Measurements from ENCODE around the gene NYNRIN. TPM values are rescaled to one million over a fixed set of nuclear protein-coding genes. Genes with fewer than 3 reads are reported as not detected.

NYNRIN gene
- total RNA-seq, 4 donors from 2014 or later = 4.7 to 14.7 (median 11.8) TPM

DNA sequence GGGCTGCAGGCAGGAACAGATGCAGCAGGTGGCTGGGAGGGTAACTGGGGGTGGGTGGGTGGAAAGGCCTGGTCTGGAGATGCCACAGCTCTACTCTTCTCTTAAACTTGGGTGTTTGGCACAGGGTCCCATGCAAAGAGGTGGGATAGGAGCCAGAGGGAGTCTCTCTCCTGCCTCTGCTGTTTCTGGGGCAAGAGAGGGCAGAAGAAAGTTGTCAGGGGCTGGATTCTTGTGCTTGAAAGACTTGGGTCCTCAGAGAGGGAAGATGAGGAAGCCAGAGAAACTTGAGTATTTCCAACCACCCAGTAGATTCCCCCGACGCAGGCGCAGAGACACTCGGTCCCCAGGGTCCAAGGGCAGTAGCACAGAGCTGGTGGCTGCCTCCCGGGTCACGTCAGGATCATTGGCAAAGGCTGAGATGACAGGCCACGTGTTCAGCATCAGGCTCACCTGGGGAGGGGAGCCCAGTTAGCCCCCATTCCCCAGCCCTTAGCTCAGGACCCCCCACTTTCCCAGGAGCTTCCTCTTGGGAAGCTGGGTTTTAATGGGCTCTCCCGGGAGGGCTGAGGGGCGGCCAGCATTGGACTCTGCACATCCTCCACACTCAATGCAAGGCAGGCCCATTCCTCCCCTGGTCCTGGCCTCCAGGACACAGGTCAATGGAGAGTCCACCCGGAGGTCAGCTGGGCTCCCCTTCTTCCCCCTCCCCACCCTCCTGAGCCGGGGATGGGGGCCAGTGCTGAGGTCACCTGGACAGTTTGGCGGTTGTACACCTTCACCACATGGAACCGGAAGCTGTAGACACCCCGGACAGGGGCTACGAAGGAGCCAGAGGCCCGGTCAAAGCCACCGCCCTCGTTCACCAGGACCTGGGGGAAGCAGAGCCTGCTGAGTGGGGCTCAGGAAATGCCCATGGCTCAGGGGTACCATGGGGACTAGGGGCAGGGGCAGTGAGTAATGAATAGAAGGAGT is 29.0 kb downstream of the NYNRIN start:
- no peak for TF ChIP-seq POLR2A (IDR thresholded peaks at IDR 0.05)
- TF ChIP-seq, protein P1, sequence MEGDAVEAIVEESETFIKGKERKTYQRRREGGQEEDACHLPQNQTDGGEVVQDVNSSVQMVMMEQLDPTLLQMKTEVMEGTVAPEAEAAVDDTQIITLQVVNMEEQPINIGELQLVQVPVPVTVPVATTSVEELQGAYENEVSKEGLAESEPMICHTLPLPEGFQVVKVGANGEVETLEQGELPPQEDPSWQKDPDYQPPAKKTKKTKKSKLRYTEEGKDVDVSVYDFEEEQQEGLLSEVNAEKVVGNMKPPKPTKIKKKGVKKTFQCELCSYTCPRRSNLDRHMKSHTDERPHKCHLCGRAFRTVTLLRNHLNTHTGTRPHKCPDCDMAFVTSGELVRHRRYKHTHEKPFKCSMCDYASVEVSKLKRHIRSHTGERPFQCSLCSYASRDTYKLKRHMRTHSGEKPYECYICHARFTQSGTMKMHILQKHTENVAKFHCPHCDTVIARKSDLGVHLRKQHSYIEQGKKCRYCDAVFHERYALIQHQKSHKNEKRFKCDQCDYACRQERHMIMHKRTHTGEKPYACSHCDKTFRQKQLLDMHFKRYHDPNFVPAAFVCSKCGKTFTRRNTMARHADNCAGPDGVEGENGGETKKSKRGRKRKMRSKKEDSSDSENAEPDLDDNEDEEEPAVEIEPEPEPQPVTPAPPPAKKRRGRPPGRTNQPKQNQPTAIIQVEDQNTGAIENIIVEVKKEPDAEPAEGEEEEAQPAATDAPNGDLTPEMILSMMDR (IDR thresholded peaks at IDR 0.05) = no peak
- DNase-seq = no peak
- Histone ChIP-seq H3K9me3 (no peaks in the 10 kb centered on the region), H3K36me3 (peaks cover 7 to 17% (median 9%) of the 10 kb centered on the region in 3 donors), H3K27ac (no peak overlapping the region), H3K27me3 (no peaks in the 10 kb centered on the region), H3K4me1 (peaks cover 26 to 75% (median 45%) of the 10 kb centered on the region in 3 donors), H3K4me3 (no peak overlapping the region)
- intact Hi-C loops (cut with DNase I) = no loop called here
- 88 to 90% methylated on average over 10 to 11 of the region's 18 CpGs for WGBS, 2 donors

DNA sequence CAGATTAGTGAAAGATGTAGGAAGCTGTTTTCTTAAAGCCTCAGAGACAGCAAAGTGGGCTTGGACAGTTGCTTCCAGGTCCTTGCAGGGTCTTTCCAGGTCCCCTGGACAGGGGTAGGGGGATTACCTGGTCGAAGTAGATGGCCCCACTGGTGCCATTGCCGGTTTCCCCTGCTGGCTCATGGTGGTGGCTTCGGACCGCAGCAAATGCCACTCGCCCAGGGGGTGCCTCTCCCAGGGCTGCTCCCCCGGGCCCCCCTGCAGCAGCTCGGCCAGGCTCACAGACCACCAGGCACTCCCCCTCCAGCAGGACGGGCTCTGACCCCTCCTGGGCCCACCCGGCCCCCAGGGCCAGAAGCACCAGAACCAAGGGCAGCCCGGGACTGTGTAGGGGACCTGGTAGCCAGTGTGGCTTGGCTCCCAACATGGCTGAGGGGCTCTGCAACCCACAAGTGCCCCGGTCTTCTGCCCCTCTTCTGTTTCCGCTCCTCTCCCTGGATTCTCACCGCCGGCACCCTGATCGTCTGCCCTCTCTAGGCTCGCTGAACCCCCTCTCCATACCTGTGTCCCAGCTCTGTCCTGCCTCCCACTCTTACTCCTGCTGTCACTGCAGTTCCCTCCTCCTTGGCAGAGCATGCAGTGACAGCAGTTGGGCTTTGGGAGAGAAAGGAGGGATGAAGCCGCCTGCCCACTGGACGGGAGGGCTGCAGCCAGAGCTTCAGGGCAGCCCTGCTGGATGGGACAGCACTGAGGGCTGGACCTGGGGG is 30.0 kb downstream of the NYNRIN start:
- no peaks in the 10 kb centered on the region for H3K27me3 ChIP-seq
- no peaks in the 10 kb centered on the region for H3K9me3 ChIP-seq
- TF ChIP-seq, protein P1 (IDR thresholded peaks at IDR 0.05) = no peak
- no peak for TF ChIP-seq POLR2A (IDR thresholded peaks at IDR 0.05)
- WGBS, 2 donors = 75 to 89% methylated on average over 6 to 9 of the region's 18 CpGs
- peaks cover 14 to 26% (median 14%) of the 10 kb centered on the region in 3 donors for H3K36me3 ChIP-seq
- H3K27ac ChIP-seq = peak overlapping the region; percentile 93 to 99 (median 98)
- DNase-seq = no peak
- intact Hi-C loops (cut with DNase I) = no loop called here
- H3K4me3 ChIP-seq = peak overlapping the region; percentile 59 to 88 (median 80)
- H3K4me1 ChIP-seq = peaks cover 26 to 77% (median 46%) of the 10 kb centered on the region in 3 donors

DNA sequence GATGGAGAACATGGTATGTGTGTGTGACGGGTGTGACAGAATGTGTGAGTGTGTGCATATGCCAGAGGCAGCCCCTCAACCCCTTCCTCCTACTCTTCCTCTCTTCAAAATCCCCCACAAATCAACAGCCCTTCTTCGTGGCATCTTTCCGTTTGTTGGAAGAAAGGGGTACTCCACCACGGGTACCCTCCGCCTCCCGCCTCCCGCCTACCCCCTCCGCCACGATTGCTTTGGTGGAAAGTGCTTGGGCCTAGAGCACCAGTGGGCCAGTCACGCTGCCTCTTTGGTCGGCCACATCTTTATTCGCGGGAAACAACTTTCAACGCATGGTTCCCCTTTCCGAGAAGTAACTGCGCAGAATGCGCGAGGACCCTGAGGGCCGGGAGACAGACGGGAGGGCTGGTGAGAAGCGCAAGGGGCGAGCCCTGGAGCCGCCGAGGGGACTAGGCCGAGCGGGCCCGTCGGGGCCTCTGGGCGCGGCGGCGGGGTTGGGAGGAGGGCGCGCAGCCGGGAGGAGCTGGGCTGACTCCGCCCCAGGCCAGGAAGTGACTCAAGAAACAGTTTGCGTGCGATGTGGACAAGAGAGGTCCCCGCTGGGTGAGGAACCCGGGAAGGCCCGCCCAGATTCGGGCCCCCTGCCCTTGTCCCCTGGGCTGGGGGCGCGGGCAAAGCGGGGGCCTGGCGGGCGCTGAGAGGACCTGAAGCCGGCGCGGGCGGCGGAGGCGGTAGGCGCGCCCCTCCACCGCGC is 30.8 kb downstream of the NYNRIN start, which contains the start of the genes CBLN3 and KHNYN:
TSS of gene CBLN3 (minus strand) at position 274 of the 748 bp plus-strand sequence. CDS start 614 bp downstream, outside the sequence.
TSS of gene KHNYN (plus strand) at position 560 of the 748 bp plus-strand sequence. CDS start 777 bp downstream, outside the sequence.
- Histone ChIP-seq H3K27ac (peak within 1 kb of the TSS; percentile 93 to 99 (median 98)), H3K4me3 (peak within 1 kb of the TSS; percentile 59 to 88 (median 80)), H3K27me3 (no peaks in the 10 kb centered on the region), H3K36me3 (peaks cover 14 to 34% (median 14%) of the 10 kb centered on the region in 3 donors), H3K9me3 (no peaks in the 10 kb centered on the region), H3K4me1 (peaks cover 26 to 77% (median 46%) of the 10 kb centered on the region in 3 donors)
- DNase-seq = peak; percentile 46
- TF ChIP-seq, protein P1 (IDR thresholded peaks at IDR 0.05) = peak in 1 of 6 experiments; percentile 16
- TF ChIP-seq POLR2A (IDR thresholded peaks at IDR 0.05) = peak in 3 of 4 donors; percentile 75 to 98 (median 95)
- WGBS, 2 donors = 11 to 16% methylated on average over 6 to 14 of the region's 57 CpGs
- intact Hi-C loops (cut with DNase I) = loop anchor here (5.0 kb wide), 2 partner anchors 62 to 97 kb away; partner anchors contain the start of gene NFATC4

GRCh38 chr14:24430143-24430681 is 31.4 kb downstream of the NYNRIN start:
- Histone ChIP-seq H3K9me3 (no peaks in the 10 kb centered on the region), H3K4me1 (peaks cover 26 to 77% (median 46%) of the 10 kb centered on the region in 3 donors), H3K27ac (peak overlapping the region; percentile 93 to 99 (median 98)), H3K36me3 (peaks cover 14 to 39% (median 14%) of the 10 kb centered on the region in 3 donors), H3K4me3 (peak overlapping the region; percentile 59 to 88 (median 80)), H3K27me3 (no peaks in the 10 kb centered on the region)
- TF ChIP-seq, protein P1 (IDR thresholded peaks at IDR 0.05) = no peak
- DNase-seq = no peak
- intact Hi-C loops (cut with DNase I) = loop anchor here (5.0 kb wide), 2 partner anchors 63 to 98 kb away; partner anchors contain the start of gene NFATC4
- WGBS, 2 donors = 0% methylated on average over 7 to 8 of the region's 28 CpGs
